ENCODE data around the gene KCNMB2.
"Not testable (repeated sequence)": the region's sequence is repeated elsewhere in the genome, so short reads cannot be mapped to it uniquely, and the experiment has no call there.

Gene KCNMB2

GRCh38 chr3:178844916-178845315, 308.7 kb downstream of the KCNMB2 start:
- H3K27ac ChIP-seq, result no peak overlapping the region

DNA sequence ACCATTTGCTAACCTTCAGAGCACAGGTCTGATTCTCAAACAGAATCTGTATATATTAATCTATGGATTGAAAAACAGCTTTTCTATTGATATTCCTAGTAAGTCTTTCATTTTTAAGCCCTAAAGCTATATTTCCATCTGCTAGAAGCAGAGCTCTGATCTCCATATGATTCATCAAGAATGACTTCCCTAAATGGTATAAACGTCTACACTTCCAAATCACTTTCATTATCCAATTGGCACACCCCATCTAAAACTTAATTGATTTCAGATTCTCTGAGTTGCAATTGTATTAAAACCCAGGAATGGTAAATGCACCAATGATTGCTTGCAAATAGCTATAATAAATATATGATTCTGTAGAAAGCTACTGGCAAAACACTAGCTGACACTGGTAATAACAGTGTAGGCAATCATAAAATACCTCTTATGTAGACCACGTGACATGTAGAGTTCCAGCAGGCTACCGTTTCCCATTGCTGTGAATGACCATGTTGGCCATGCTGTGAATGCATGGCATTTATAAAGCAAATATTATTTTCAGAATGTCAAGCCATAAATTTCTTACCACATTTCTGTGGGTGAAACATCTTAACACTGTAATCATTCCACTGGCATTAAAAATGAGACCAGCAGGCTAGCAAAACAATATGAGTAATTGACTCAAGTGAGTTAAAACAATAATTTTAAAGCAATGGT, 309.3 kb downstream of the KCNMB2 start:
- Histone ChIP-seq H3K4me1 (peaks cover 5% of the 10 kb centered on the region; the same call in 1 of the 2 replicates), H4K20me1 (no peaks in the 10 kb centered on the region), H3K4me2 (no peak overlapping the region)

More at GRCh38 chr3:178844916-178845315, 308.7 kb downstream of the KCNMB2 start:
- no peak for TF ChIP-seq Cebpa-rat (IDR thresholded peaks at IDR 0.05)
- Histone ChIP-seq H4K20me1 (no peaks in the 10 kb centered on the region), H3K36me3 (no peaks in the 10 kb centered on the region), H3K4me3 (no peak overlapping the region), H3K9me3 (peaks cover 12% of the 10 kb centered on the region), H3K4me2 (no peak overlapping the region), H3K27me3 (no peaks in the 10 kb centered on the region), H3K9ac (no peak overlapping the region), H3K4me1 (peaks cover 5% of the 10 kb centered on the region; the same call in 1 of the 2 replicates)

GRCh38 chr3:178847190-178847589, 311.0 kb downstream of the KCNMB2 start:
- Histone ChIP-seq H3K36me3 (no peaks in the 10 kb centered on the region), H4K20me1 (no peaks in the 10 kb centered on the region), H3K9ac (no peak overlapping the region), H3K27ac (no peak overlapping the region), H3K4me2 (no peak overlapping the region), H3K4me1 (peaks cover 5% of the 10 kb centered on the region; the same call in 1 of the 2 replicates), H3K27me3 (no peaks in the 10 kb centered on the region), H3K4me3 (no peak overlapping the region), H3K9me3 (no peaks in the 10 kb centered on the region)
- no peak for TF ChIP-seq Cebpa-rat (IDR thresholded peaks at IDR 0.05)

More for the DNA sequence above, 309.3 kb downstream of the KCNMB2 start:
- H3K27ac ChIP-seq, result no peak overlapping the region
- H3K4me3 ChIP-seq, result no peak overlapping the region
- H3K27me3 ChIP-seq, result no peaks in the 10 kb centered on the region
- no peak for TF ChIP-seq Cebpa-rat (IDR thresholded peaks at IDR 0.05)
- no peaks in the 10 kb centered on the region for H3K36me3 ChIP-seq
- peaks cover 5% of the 10 kb centered on the region for H3K9me3 ChIP-seq
- H3K9ac ChIP-seq, result no peak overlapping the region

DNA sequence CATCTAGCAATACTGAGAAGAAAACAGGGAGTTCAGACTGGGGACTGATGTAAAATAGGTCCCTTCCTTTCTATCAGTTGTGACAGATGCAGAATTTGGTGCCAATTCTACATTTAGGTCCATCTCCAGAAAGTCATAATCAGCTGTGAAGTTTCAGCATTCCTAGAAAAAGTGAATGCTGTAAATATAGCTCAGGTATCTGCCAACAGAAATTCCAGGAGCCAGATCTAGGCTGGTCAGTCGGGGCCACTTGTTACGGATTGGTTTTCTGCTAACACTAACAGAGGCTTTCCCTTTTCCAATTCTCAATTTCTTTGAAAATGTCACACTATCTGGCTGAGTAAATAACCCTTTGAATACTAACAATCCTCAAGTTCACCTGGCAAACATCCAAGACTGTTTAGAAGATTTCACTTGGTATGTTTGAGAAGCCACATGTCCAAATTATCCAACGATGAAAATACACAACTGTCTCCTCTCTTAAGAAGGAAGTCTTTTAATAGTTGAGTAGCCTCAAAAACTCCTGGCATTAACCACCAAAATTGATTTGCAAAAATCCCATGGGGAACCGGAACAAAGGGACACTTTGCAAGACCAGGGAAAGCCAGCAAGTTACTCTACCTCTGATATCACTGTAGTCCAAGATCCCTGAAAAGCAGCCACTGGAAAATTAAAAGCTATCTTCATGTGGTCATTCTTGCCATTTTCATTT, 313.1 kb downstream of the KCNMB2 start:
- Histone ChIP-seq H3K4me1 (peaks cover 5% of the 10 kb centered on the region; the same call in 1 of the 2 replicates), H3K36me3 (no peaks in the 10 kb centered on the region), H3K27ac (no peak overlapping the region), H3K4me2 (0 out of 2 replicates have a peak overlapping the region, but pooled peaks have one; percentile 10), H3K9ac (no peak overlapping the region), H3K9me3 (no peaks in the 10 kb centered on the region), H3K4me3 (no peak overlapping the region), H4K20me1 (no peaks in the 10 kb centered on the region), H3K27me3 (no peaks in the 10 kb centered on the region)
- no peak for TF ChIP-seq Cebpa-rat (IDR thresholded peaks at IDR 0.05)

DNA sequence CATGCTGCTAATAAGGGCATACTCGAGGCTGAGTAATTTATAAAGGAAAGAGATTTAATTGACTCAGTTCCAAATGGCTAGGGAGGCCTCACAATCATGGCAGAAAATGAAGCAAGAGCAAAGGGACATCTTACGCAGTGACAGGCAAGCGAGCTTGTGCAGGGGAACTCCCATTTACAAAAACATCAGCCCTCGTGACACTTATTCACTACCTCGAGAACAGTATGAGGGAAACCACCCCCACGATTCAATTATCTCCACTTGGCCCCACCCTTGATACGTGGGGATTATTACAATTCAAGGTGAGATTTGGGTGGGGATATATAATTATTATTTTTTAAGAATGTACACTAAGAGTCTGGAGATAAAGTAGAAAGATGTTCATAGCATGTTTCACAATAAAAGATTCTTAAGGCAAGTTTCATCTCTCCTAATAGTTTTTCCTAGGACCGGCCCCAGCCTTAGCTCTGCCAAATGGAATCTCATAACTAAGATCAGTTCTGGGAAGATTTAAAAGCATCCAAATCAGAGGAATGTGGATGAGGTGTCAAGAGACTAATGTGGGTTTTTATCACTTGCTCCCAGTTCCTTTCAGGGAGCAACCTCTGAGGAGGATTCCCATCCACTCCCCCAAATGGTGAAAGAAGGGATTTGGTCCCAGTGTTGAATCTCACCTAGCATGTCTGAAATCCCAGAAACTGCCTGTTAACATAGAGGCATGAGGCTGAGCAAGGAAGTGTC, 314.4 kb downstream of the KCNMB2 start:
- Histone ChIP-seq H3K9ac (no peak overlapping the region), H3K4me1 (peaks cover 5% of the 10 kb centered on the region; the same call in 1 of the 2 replicates), H3K36me3 (no peaks in the 10 kb centered on the region), H3K9me3 (no peaks in the 10 kb centered on the region), H3K4me2 (no peak overlapping the region), H4K20me1 (no peaks in the 10 kb centered on the region), H3K4me3 (no peak overlapping the region), H3K27me3 (no peaks in the 10 kb centered on the region), H3K27ac (no peak overlapping the region)
- no peak for TF ChIP-seq Cebpa-rat (IDR thresholded peaks at IDR 0.05)

DNA sequence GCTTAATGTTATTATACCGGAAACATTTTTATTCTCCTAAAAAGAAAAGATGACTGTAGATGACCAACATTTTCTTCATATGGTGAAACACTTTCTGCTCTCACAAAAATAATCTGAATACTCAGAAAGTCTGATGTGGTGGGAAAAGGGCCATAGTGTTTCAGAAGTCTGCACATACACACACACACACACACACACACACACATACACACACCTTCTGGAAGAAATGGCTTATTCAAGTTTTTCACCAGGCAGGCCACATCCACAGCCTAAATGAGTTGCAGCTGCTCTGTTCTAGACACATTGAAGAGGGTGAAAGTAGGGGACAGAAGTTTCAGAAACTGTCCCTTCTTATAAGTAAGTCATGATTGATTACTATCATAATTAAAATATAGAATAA, 315.3 kb downstream of the KCNMB2 start:
- H3K27me3 ChIP-seq, result no peaks in the 10 kb centered on the region
- H3K9ac ChIP-seq, result no peak overlapping the region
- no peaks in the 10 kb centered on the region for H3K9me3 ChIP-seq
- H3K36me3 ChIP-seq, result no peaks in the 10 kb centered on the region
- TF ChIP-seq Cebpa-rat (IDR thresholded peaks at IDR 0.05), result no peak
- H3K4me3 ChIP-seq, result no peak overlapping the region
- no peak overlapping the region for H3K27ac ChIP-seq
- peaks cover 5% of the 10 kb centered on the region; the same call in 1 of the 2 replicates for H3K4me1 ChIP-seq
- no peaks in the 10 kb centered on the region for H4K20me1 ChIP-seq
- no peak overlapping the region for H3K4me2 ChIP-seq

GRCh38 chr3:178856804-178857203, 320.6 kb downstream of the KCNMB2 start:
- Histone ChIP-seq H3K4me1 (no peaks in the 10 kb centered on the region), H4K20me1 (no peaks in the 10 kb centered on the region), H3K9ac (no peak overlapping the region), H3K9me3 (no peaks in the 10 kb centered on the region), H3K36me3 (no peaks in the 10 kb centered on the region), H3K27ac (no peak overlapping the region), H3K27me3 (no peaks in the 10 kb centered on the region), H3K4me3 (no peak overlapping the region), H3K4me2 (no peak overlapping the region)
- TF ChIP-seq Cebpa-rat (IDR thresholded peaks at IDR 0.05), result no peak

GRCh38 chr3:178859386-178859785, 323.1 kb downstream of the KCNMB2 start:
- Histone ChIP-seq H3K9me3 (no peaks in the 10 kb centered on the region), H4K20me1 (no peaks in the 10 kb centered on the region), H3K9ac (no peak overlapping the region), H3K4me2 (no peak overlapping the region), H3K4me1 (no peaks in the 10 kb centered on the region), H3K36me3 (no peaks in the 10 kb centered on the region), H3K4me3 (no peak overlapping the region), H3K27ac (no peak overlapping the region), H3K27me3 (no peaks in the 10 kb centered on the region)
- no peak for TF ChIP-seq Cebpa-rat (IDR thresholded peaks at IDR 0.05)

- H3K9me3 ChIP-seq, H3K36me3 ChIP-seq, H3K4me2 ChIP-seq, H3K27me3 ChIP-seq, H3K27ac ChIP-seq, H3K4me3 ChIP-seq, H3K4me1 ChIP-seq, H3K9ac ChIP-seq, H4K20me1 ChIP-seq: not testable (repeated sequence)
These were observed 323.7 kb downstream of the KCNMB2 start for GRCh38 chr3:178859900-178860436.

Data from BLaER1 (cell line).